Adipose tissue (tissue), 3 donors: Measurements from ENCODE around the gene S100A5. TPM values are rescaled to one million over a fixed set of nuclear protein-coding genes. Genes with fewer than 3 reads are reported as not detected.
"Not testable (repeated sequence)": the region's sequence is repeated elsewhere in the genome, so short reads cannot be mapped to it uniquely, and the experiment has no call there.

Experiments
- H3K27ac ChIP-seq: one replicate; pipeline ENCODE4 v1.5.1; 2013; ENCODE audit warnings: low read depth, low read length
- WGBS, 3 donors: extraction: QIAGEN DNeasy Blood & Tissue Kit; methylation state at CpG; one replicate each; pipeline ENCODE4 v1.1.7; 2013; 5-methylcytosine and 5-hydroxymethylcytosine counted together
- polyA plus RNA-seq, 3 donors: library from polyadenylated mRNA; stranded (reverse); fragments of 200-250 nt; gene quantifications; one replicate each; pipeline ENCODE4 v1.2.3, GENCODE V29; 2013
- donor health status: healthy with polysubstance abuse.
- donor health status: Bipolar disorder and iron deficiency.
- donor health status: healthy.

S100A5 gene, protein sequence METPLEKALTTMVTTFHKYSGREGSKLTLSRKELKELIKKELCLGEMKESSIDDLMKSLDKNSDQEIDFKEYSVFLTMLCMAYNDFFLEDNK
- polyA plus RNA-seq, result under 1 TPM in 1 of 3 donors, not detected in 2; 0.90 TPM

DNA sequence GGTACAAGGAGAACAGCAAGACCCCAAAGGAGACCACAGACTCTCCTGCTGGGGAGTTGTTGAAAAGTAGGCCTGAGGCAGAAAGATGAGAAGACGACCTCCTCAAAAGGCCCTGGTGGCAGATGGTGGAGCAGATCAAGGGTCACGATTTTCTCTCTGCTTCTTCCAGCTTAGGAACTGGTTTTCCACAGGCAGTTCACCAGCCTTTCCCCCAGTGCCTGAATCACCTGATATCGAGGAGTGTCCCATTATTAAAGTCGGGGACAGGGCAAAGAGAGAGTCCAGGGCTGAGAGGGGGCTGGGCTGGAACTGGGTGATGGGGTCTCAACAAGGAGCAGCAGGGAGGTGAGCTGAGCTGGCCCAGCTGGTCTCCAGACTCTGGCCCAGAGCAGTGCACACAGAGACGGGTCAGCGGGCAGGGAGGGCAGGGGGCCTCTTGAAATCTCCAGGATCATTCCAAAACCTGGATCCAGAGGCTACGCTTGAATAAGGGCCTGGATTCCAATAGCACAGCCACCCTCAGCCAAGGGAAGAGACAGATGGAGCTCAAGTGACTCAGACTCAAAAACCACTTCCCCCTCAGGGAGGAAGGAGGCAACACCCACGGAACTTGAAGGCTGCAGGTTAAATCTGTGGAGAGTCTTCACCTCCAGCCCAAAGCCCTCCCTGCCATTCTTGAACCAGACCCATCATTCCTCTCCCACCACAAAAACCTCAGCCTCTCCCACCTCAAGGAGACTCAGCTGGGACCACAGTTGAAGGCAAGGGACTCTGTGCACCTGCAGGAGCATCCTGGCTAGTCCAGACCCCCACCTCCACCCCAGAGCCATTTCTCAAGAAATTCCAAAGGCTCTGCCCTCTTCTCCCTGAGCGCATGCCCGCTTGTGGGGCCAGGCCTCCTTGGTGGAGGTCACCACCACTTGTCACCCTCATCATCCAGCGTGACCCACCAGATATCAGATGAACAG is at the start of gene S100A5:
Gene S100A5 (minus strand): TSS at position 541 of the 968 bp plus-strand sequence. CDS start 743 bp downstream, outside the sequence.
- peak within 1 kb of the TSS; percentile 18 for H3K27ac ChIP-seq
- WGBS, 3 donors, result 75 to 84% (median 77%) methylated on average over 11 of the region's 11 CpGs

- H3K27ac ChIP-seq, result no peak overlapping the region
- WGBS, 3 donors, result 69 to 81% (median 78%) methylated on average over 2 of the region's 2 CpGs
Observed at GRCh38 chr1:153588482-153588881, 47.7 kb upstream of the S100A5 start.

DNA sequence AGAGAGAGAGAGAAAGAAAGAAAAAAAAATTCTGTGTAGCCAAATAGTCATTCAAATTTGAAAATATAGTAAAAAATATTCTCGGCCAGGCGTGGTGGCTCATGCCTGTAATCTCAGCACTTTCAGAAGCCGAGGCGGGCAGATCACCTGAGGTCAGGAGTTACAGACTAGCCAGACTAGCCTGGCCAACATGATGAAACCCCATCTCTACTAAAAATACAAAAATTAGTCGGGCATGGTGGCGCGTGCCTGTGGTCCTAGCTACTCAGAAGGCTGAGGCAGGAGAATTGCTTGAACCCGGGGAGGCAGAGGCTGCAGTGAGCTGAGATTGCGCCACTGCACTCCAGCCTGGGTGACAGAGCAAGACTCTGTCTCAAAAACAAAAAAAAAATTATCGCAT is 47.3 kb upstream of the S100A5 start:
- WGBS, 3 donors, result 92 to 94% (median 92%) methylated on average over 10 of the region's 10 CpGs

GRCh38 chr1:153587314-153587713 is 46.6 kb upstream of the S100A5 start:
- 48 to 61% (median 59%) methylated on average over 5 of the region's 5 CpGs for WGBS, 3 donors
- no peak overlapping the region for H3K27ac ChIP-seq

More for the DNA sequence above, 47.3 kb upstream of the S100A5 start:
- not testable (repeated sequence) for H3K27ac ChIP-seq

DNA sequence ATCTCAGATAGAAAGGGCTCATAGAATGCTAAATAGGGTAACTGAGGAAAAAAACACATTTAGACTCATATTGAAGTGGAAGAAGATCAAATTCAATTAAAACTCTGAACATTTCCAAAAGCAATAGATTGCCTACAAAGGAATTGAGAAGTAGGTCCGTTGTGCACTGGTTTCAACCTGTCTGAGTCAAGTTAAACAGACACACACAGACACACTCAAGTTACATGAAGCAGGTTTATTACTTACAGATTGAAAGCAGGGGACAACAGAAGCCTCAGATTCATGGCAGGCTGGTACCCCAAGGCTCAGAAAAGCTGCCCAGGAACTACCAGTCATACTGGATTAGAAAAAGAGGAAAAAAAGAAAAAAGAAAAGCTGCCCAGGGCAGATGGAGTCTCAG is 45.6 kb upstream of the S100A5 start:
- WGBS, 3 donors, result 56 to 71% (median 58%) methylated on average over 1 of the region's 1 CpG
- no peak overlapping the region for H3K27ac ChIP-seq

DNA sequence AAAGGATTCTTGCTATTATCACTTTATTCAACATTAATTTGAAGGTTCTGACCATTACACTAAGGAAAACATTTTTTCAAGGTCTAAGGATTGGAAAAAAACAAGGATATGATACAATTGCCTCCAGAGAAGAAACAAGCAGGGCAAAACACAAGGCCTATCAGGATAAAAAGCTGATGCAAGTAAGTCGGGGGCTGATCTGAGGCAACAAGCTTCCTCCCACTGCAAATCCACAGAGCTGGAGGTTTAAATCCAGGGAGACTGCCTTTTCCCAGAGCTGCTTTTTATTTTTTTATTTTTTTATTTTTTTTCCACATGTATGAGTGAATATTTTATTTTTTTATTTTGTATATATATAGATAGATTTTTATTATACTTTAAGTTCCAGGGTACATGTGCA is 44.3 kb upstream of the S100A5 start:
- H3K27ac ChIP-seq, result no peak overlapping the region
- WGBS, 3 donors, result 54 to 96% (median 57%) methylated on average over 1 of the region's 1 CpG

DNA sequence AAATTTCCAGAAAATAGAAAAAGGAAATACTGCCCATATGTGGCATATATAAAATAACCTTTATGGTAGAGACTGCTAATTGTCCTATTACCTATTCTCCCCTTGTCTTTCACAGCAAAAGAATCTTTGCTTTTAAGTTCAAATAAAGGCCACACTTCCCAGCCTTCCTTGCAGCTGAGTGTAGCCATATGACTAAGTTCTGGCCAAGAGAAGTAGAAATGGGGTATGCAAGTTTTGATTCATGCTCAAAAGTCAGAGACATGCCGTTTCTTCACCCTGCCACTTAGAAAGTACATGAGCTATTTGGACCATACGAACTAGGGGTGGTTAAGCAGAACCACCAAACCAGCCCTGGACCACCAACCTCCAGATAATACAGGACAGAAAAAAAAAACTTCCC is 43.2 kb upstream of the S100A5 start:
- WGBS, 3 donors, result 71 to 90% (median 81%) methylated on average over 2 of the region's 2 CpGs
- no peak overlapping the region for H3K27ac ChIP-seq

DNA sequence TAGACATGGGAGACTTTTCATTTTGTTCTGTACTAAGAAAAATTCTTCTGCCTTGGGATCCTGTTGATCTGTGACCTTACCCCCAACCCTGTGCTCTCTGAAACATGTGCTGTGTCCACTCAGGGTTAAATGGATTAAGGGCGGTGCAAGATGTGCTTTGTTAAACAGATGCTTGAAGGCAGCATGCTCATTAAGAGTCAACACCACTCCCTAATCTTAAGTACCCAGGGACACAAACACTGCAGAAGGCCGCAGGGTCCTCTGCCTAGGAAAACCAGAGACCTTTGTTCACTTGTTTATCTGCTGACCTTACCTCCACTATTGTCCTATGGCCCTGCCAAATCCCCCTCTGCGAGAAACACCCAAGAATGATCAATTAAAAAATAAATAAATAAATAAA is 42.8 kb upstream of the S100A5 start:
- H3K27ac ChIP-seq, result not testable (repeated sequence)
- WGBS, 3 donors, result 83 to 94% (median 92%) methylated on average over 2 to 3 of the region's 3 CpGs

DNA sequence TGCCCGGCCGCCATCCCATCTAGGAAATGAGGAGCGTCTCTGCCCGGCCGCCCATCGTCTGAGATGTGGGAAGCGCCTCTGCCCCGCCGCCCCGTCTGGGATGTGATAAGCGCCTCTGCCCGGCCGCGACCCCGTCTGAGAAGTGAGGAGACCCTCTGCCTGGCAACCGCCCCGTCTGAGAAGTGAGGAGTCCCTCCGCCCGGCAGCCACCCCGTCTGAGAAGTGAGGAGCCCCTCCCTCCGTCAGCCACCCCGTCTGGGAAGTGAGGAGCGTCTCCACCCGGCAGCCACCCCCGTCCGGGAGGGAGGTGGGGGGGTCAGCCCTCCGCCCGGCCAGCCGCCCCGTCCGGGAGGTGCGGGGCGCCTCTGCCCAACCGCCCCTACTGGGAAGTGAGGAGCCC is 42.1 kb upstream of the S100A5 start:
- not testable (repeated sequence) for H3K27ac ChIP-seq
- WGBS, 3 donors, result 92 to 93% (median 93%) methylated on average over 22 to 32 of the region's 34 CpGs

DNA sequence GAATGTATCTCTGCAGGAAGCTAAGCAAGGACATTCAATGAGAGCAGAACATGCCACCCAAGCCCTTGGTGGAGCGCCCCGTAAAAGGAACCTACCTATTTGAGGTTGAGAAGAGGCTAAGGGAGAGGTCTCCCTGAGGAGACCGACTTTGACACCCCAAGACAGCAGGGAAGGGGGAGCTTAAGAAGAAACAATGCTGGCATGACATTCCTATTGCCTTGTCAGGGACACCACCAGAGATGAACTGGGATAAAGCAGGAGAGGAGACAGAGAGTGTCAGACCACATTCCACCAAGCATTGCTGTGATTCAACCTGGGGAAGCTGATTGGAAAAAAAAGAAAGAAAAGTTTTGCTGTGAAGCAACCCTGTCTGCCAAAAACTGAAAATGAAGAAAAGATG is 38.2 kb upstream of the S100A5 start:
- 76 to 87% (median 83%) methylated on average over 3 of the region's 3 CpGs for WGBS, 3 donors

DNA sequence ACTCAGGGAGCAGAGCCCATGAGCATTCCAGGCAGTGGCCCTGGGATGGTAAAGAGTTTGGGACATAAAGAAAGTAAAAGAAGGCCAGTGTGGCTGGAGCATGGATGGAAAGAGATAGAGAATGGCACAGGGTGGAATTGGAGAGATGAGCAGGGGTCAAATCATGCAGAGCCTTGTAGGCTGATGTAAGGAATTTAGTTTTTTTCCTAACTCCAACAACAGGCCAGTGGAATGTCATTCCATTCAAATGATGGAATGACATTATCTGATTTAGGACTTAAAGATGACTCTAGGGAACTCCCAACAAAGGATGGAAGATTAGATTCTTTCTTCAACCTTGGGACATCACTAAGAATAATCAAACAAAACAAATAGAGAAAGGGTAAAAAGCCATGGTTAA is 37.8 kb upstream of the S100A5 start:
- H3K27ac ChIP-seq, result no peak overlapping the region

More for the DNA sequence above, 38.2 kb upstream of the S100A5 start:
- H3K27ac ChIP-seq, result no peak overlapping the region

GRCh38 chr1:153577624-153578051 is 36.9 kb upstream of the S100A5 start:
- no peak overlapping the region for H3K27ac ChIP-seq
- 57 to 67% (median 65%) methylated on average over 9 of the region's 9 CpGs for WGBS, 3 donors

GRCh38 chr1:153577138-153577537 is 36.4 kb upstream of the S100A5 start:
- WGBS, 3 donors, result 50 to 70% (median 55%) methylated on average over 4 of the region's 4 CpGs
- H3K27ac ChIP-seq, result no peak overlapping the region

- H3K27ac ChIP-seq, result not testable (repeated sequence)
- 84 to 89% (median 86%) methylated on average over 6 to 10 of the region's 10 CpGs for WGBS, 3 donors
Observed at GRCh38 chr1:153575497-153575896, 34.8 kb upstream of the S100A5 start.

DNA sequence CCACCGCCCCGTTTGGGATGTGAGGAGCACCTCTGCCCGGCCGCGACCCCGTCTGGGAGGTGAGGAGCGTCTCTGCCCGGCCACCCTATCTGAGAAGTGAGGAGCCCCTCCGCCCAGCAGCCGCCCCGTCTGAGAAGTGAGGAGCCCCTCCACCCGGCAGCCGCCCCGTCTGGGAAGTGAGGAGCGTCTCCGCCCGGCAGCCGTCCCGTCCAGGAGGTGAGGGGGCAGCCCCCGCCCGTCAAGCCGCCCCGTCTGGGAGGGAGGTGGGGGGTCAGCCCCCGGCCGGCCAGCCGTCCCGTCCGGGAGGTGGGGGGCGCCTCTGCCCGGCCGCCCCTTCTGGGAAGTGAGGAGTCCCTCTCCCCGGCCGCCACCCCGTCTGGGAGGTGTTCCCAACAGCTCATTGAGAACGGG is 34.4 kb upstream of the S100A5 start:
- 89 to 98% (median 95%) methylated on average over 29 to 35 of the region's 35 CpGs for WGBS, 3 donors

DNA sequence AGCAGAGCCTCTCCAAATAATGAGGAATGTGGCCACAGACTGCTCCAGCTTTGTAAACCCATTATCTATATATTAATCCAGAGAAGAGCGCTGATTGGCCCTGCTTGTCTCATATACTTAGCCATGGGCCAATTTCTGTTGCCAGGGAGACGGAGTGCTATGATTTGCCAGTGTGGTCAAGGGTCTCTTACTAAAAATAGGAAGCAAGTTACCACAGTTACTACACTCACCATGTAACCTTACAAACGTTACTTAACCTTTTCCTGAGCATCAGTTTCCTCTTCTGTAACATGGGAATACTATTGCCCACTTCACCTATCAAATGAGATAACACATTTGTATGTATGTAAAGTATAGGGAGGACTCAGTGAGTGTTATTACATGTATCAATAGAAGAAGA is 32.6 kb upstream of the S100A5 start:
- H3K27ac ChIP-seq, result no peak overlapping the region
- 50 to 75% (median 60%) methylated on average over 3 of the region's 3 CpGs for WGBS, 3 donors

More for the DNA sequence above, 34.4 kb upstream of the S100A5 start:
- not testable (repeated sequence) for H3K27ac ChIP-seq

- 9 to 17% (median 14%) methylated on average over 3 of the region's 3 CpGs for whole genome bisulfite sequencing, 3 donors
- H3K27ac ChIP-seq, result no peak overlapping the region
Observed at GRCh38 chr1:153572569-153573015, 31.9 kb upstream of the S100A5 start.

- no peak overlapping the region for H3K27ac ChIP-seq
- 70 to 78% (median 72%) methylated on average over 7 of the region's 7 CpGs for WGBS, 3 donors
Observed at GRCh38 chr1:153571706-153572105, 31.0 kb upstream of the S100A5 start.

- WGBS, 3 donors, result 73 to 94% (median 86%) methylated on average over 5 of the region's 5 CpGs
- H3K27ac ChIP-seq, result no peak overlapping the region
Observed at GRCh38 chr1:153570874-153571273, 30.1 kb upstream of the S100A5 start.
